OCI-M2 (cell line): ENCODE data around the gene ZNHIT3.

Source experiments
- DNase-seq: peaks from one replicate; lab custom pipeline; 2025; ENCODE audit not compliant: unreplicated experiment; lab: John Stamatoyannopoulos, UW

Gene ZNHIT3

GRCh38 chr17:36545077-36545464, 58.6 kb downstream of the ZNHIT3 start:
- DNase-seq: no peak
